Measurements from ENCODE around the gene RNF123. TPM values are rescaled to one million over a fixed set of nuclear protein-coding genes. Genes with fewer than 3 reads are reported as not detected.

RNF123 gene
- total RNA-seq (2022; extraction: Qiagen RNA extraction) = 10.2 to 17.6 TPM (median 17.0 TPM) in 5 replicates

DNA sequence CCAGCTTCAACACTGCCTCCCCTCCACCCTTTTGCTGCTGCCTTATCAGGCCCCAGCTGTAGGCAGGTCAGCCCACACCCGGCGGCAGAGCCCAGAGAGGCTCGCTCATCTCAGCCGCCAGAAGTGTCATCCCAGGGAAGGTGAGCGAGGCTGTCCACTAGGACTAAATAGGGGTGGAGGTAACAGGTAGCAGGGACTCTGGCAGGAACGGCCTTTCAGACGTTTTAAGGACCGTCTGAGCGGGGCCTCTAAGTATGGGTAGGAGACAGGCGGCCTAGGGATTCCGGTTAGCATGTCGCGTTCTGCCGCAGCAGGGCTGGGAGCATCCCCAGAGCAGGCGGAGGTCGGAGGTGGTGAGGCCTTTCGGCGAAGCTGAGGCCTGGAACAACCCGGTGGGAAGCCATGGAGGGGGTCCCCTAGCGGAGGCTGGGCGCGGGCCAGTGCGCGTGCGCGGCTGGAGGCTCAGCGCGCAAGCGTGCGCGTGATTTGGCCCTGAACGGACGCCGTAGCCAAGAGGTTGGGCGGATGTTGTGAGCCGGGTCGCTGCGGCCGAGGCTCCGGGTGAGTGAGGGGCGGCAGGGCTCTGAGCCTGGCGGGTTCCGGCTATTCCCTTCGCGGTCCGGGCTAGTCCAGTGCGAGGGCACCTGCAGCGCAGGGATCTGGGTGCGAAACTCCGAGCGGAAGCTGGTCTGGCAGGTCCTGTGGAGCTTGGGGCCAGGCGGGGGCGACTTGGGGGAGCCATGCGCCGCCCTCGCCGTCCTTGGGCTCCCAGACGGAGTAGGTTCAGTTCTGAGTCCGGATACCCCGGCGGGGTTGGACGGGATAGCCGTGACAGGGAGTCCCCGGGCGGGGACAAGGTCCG, at the start of gene RNF123, which contains the start of gene MST1:
RNF123 (plus strand) TSS at position 512 of the 862 bp plus-strand sequence. CDS start 1,609 bp downstream, outside the sequence.
MST1 (minus strand) TSS at position 429 of the 862 bp plus-strand sequence. CDS start 783 bp downstream, outside the sequence.

GRCh38 chr3:49673715-49674496, 15.5 kb upstream of the RNF123 start, which contains the start of gene APEH:
Gene APEH, plus strand, starts transcription at chr3:49674351. Its CDS starts 51 bp downstream, at chr3:49674402.

GRCh38 chr3:49719214-49719884, 30.0 kb downstream of the RNF123 start, which contains the start of gene AMIGO3:
Gene AMIGO3, minus strand, starts transcription at chr3:49719684. Its CDS starts 219 bp downstream, at chr3:49719465.

DNA sequence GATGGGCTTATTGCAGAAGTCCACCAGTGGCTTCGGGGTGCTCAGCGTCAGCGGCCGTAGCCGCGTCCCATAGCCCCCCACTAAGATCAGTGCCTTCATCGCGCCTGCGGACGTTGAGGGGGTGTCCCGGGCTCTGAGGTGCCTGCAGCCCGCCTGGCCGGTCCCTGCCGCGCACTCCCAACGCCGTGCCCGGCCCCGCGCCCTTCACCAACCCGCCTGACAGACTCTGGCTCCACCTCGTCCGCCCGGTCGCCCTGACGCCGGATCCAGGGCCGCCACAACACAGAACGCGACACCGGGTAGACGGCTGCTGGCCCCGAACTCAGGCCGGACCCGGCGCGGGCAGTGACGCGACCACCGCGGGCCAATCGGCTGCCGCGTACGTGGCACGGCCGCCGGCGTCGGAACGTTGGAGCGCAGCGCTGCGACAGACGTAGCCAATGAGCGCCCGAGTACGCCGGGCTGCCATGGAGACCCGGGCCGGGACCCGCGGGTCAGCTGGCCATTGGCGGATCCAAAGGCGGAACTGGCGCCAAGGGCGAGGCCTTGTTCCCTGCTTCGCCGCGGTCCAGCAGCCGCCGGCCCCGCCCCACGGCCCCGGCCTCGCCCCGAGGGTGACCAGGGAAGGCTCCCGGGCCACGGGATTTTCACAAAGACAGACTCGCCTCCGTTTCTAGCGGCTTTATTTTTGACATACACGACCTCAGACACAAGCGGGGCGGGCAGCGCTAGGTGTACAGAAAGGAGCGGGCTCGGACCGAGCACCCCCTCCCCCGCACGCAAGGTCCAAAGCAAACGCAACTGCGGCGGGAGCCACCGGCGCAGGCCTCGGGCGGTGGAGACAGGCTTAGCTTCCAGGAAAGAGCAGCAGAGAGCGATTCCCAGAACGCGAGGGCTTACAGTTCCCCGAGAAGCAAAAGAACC, 34.5 kb downstream of the RNF123 start, which contains the start of gene GMPPB:
GMPPB (minus strand) TSS at position 324 of the 924 bp plus-strand sequence; CDS start at position 99, 225 bp downstream.

Other genes with a start within 250 kb of the RNF123 start
- gene DAG1, start 219.3 kb upstream of the RNF123 start, total RNA-seq (2022; extraction: Qiagen RNA extraction) = 43.6 to 60.6 TPM (median 52.5 TPM) in 5 replicates
- gene BSN, start 135.1 kb upstream of the RNF123 start, total RNA-seq (2022; extraction: Qiagen RNA extraction) = 0.08 to 0.16 TPM (median 0.13 TPM) in 5 replicates
- 57.8 to 70.4 TPM (median 66.0 TPM) in 5 replicates for gene APEH, start 15.2 kb upstream of the RNF123 start, total RNA-seq (2022; extraction: Qiagen RNA extraction)
- 1.4 to 2.9 TPM (median 1.8 TPM) in 5 replicates for gene MST1, start 83 bp upstream of the RNF123 start, total RNA-seq (2022; extraction: Qiagen RNA extraction)
- 0.23 to 1.3 TPM (median 0.41 TPM) in 5 replicates for gene AMIGO3, start 30.1 kb downstream of the RNF123 start, total RNA-seq (2022; extraction: Qiagen RNA extraction)
- gene GMPPB, start 34.4 kb downstream of the RNF123 start, total RNA-seq (2022; extraction: Qiagen RNA extraction) = 14.9 to 22.0 TPM (median 20.4 TPM) in 5 replicates
- gene IP6K1, start 97.0 kb downstream of the RNF123 start, total RNA-seq (2022; extraction: Qiagen RNA extraction) = 20.9 to 22.7 TPM (median 21.0 TPM) in 5 replicates
- gene CDHR4, start 110.3 kb downstream of the RNF123 start, total RNA-seq (2022; extraction: Qiagen RNA extraction) = 0.12 to 0.65 TPM (median 0.43 TPM) in 5 replicates
- gene INKA1, start 113.7 kb downstream of the RNF123 start, total RNA-seq (2022; extraction: Qiagen RNA extraction) = 1.6 to 2.3 TPM (median 2.1 TPM) in 5 replicates
- gene UBA7, start 124.4 kb downstream of the RNF123 start, total RNA-seq (2022; extraction: Qiagen RNA extraction) = 0.38 to 0.74 TPM (median 0.64 TPM) in 5 replicates
- 11.9 to 16.2 TPM (median 15.3 TPM) in 5 replicates for gene TRAIP, start 167.0 kb downstream of the RNF123 start, total RNA-seq (2022; extraction: Qiagen RNA extraction)
- gene CAMKV, start 180.3 kb downstream of the RNF123 start, total RNA-seq (2022; extraction: Qiagen RNA extraction) = 0.17 to 0.40 TPM (median 0.37 TPM) in 5 replicates
- 6.9 to 9.5 TPM (median 8.7 TPM) in 5 replicates for gene MST1R, start 214.3 kb downstream of the RNF123 start, total RNA-seq (2022; extraction: Qiagen RNA extraction)
- gene MON1A, start 240.3 kb downstream of the RNF123 start, total RNA-seq (2022; extraction: Qiagen RNA extraction) = 5.8 to 9.4 TPM (median 8.4 TPM) in 5 replicates

Data from A549 treated with CORT108297 at 1 μM for 4 hours (cell line).